Testis (tissue), 3 donors: ENCODE measurements around the gene TNFAIP6. TPM values are rescaled to one million over a fixed set of nuclear protein-coding genes. Genes with fewer than 3 reads are reported as not detected.

Source experiments
- DNase-seq: peaks from one replicate; pipeline ENCODE4 v3.0.0-alpha.2; 2019
- H3K27ac ChIP-seq, 2 donors: fragments of 200-600 bp; sonication (generic); one replicate each; pipeline ENCODE4 v1.5.1; 2019
- H3K27me3 ChIP-seq: fragments of 200-600 bp; sonication (generic); one replicate; pipeline ENCODE4 v1.5.1; 2019
- H3K36me3 ChIP-seq: fragments of 200-600 bp; sonication (generic); one replicate; pipeline ENCODE4 v1.5.1; 2017; ENCODE audit warnings: low read depth; ENCODE audit errors: missing control alignments
- H3K4me1 ChIP-seq: fragments of 200-600 bp; sonication (generic); one replicate; pipeline ENCODE4 v1.5.1; 2019
- H3K4me3 ChIP-seq, 2 donors: fragments of 200-600 bp; sonication (generic); one replicate each; pipeline ENCODE4 v1.5.1; 2017 to 2019
- H3K9me3 ChIP-seq: fragments of 200-600 bp; sonication (generic); one replicate; pipeline ENCODE4 v1.5.1; 2017
- POLR2A ChIP-seq: fragments of 450-650 bp; IDR thresholded peaks from one replicate; pipeline ENCODE4 v1.6.1; 2017; ENCODE audit warnings: antibody characterized with exemption, mild to moderate bottlenecking, moderate library complexity
- WGBS, 2 donors: methylation state at CpG; one replicate each; pipeline ENCODE4 v1.1.5; 2018; 5-methylcytosine and 5-hydroxymethylcytosine counted together
- intact Hi-C: fragments of 100-400 bp; cut with DNase I; formaldehyde crosslinking; loops from one replicate; pipeline ENCODE4 v1.15.1; 2023; ENCODE audit warnings: low total_unique reads
- polyA plus RNA-seq: library from polyadenylated mRNA; stranded (reverse); fragments of 350-450 nt; fragmentation: Illumina TruSeq; extraction: RNeasy Lipid Tissue Mini Kit (QIAGEN cat#74804); gene quantifications from one replicate; pipeline ENCODE4 v1.2.3, GENCODE V29; 2014; ENCODE audit warnings: low read depth, low replicate concordance; ENCODE audit not compliant: insufficient read depth
- total RNA-seq, 2 donors: library from RNA; depleted of rRNA; stranded (reverse); fragments of >200 nt; gene quantifications; one replicate each; pipeline ENCODE4 v1.2.3, GENCODE V29; 2016
- TF ChIP-seq, protein P1 (sequence below), 3 experiments: fragments of 450-650 bp in 2 of 3; fragments of 200-600 bp in 1 of 3; sonication (generic) in 1 of 3; IDR thresholded peaks; one replicate each; pipeline ENCODE4 v1.5.1; 2016 to 2019; ENCODE audit warnings: antibody characterized with exemption in 3 of 3, mild to moderate bottlenecking in 2 of 3, moderate library complexity in 1 of 3

TNFAIP6 gene
- total and polyA plus RNA-seq, 3 donors from 2014 or later: 3.3 to 26.1 (median 9.4) TPM

GRCh38 chr2:151381266-151381665 is 23.9 kb downstream of the TNFAIP6 start:
- Histone ChIP-seq H3K9me3 (no peaks in the 10 kb centered on the region), H3K36me3 (no peaks in the 10 kb centered on the region), H3K4me3 (no peak overlapping the region), H3K27ac (peak overlapping the region; percentile 39 to 42), H3K4me1 (no peaks in the 10 kb centered on the region), H3K27me3 (no peaks in the 10 kb centered on the region)
- WGBS, 2 donors: 72 to 88% methylated on average over 2 of the region's 2 CpGs
- TF ChIP-seq POLR2A: no peak
- TF ChIP-seq, protein P1, sequence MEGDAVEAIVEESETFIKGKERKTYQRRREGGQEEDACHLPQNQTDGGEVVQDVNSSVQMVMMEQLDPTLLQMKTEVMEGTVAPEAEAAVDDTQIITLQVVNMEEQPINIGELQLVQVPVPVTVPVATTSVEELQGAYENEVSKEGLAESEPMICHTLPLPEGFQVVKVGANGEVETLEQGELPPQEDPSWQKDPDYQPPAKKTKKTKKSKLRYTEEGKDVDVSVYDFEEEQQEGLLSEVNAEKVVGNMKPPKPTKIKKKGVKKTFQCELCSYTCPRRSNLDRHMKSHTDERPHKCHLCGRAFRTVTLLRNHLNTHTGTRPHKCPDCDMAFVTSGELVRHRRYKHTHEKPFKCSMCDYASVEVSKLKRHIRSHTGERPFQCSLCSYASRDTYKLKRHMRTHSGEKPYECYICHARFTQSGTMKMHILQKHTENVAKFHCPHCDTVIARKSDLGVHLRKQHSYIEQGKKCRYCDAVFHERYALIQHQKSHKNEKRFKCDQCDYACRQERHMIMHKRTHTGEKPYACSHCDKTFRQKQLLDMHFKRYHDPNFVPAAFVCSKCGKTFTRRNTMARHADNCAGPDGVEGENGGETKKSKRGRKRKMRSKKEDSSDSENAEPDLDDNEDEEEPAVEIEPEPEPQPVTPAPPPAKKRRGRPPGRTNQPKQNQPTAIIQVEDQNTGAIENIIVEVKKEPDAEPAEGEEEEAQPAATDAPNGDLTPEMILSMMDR (IDR thresholded peaks at IDR 0.05): no peak
- intact Hi-C loops: no loop called here
- no peak for DNase-seq

DNA sequence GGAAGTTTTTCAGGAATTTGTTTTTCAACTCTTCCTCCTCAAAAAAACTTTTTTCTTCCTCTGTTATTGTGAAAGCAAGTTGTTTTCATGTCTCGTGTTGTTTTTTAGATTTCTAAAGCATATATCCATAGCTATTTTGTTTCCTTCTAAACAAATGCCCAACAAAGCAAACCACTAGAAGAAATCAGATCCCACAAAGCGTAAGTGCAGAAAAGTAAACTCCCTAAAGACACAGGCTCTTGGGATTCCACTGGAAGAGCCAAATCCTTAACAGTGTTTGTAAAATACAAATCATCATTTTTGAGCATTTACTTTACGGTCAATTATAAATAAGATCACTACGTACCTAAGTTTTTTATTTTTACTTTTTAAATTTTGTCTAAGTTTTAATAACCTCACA is 30.6 kb downstream of the TNFAIP6 start:
- Histone ChIP-seq H3K27ac (no peak overlapping the region), H3K36me3 (no peaks in the 10 kb centered on the region), H3K9me3 (no peaks in the 10 kb centered on the region), H3K4me3 (no peak overlapping the region), H3K27me3 (no peaks in the 10 kb centered on the region), H3K4me1 (no peaks in the 10 kb centered on the region)
- intact Hi-C loops: no loop called here
- TF ChIP-seq, protein P1 (IDR thresholded peaks at IDR 0.05): no peak
- WGBS, 2 donors: 93% methylated on average over 4 of the region's 4 CpGs
- no peak for DNase-seq

- no peak for DNase-seq
- no peak for TF ChIP-seq POLR2A
- TF ChIP-seq, protein P1 (IDR thresholded peaks at IDR 0.05): no peak
- no peaks in the 10 kb centered on the region for H3K36me3 ChIP-seq
- H3K27me3 ChIP-seq: no peaks in the 10 kb centered on the region
- H3K4me3 ChIP-seq: no peak overlapping the region
- H3K9me3 ChIP-seq: no peaks in the 10 kb centered on the region
- 54 to 61% methylated on average over 2 of the region's 2 CpGs for WGBS, 2 donors
- intact Hi-C loops: no loop called here
- H3K27ac ChIP-seq: no peak overlapping the region
- no peaks in the 10 kb centered on the region for H3K4me1 ChIP-seq
These were observed 34.0 kb downstream of the TNFAIP6 start for GRCh38 chr2:151391436-151391835.

GRCh38 chr2:151394509-151394908 is 37.1 kb downstream of the TNFAIP6 start:
- 70 to 91% methylated on average over 4 of the region's 4 CpGs for WGBS, 2 donors
- no peaks in the 10 kb centered on the region for H3K9me3 ChIP-seq
- TF ChIP-seq POLR2A: no peak
- TF ChIP-seq, protein P1 (IDR thresholded peaks at IDR 0.05): no peak
- no peaks in the 10 kb centered on the region for H3K4me1 ChIP-seq
- DNase-seq: no peak
- intact Hi-C loops: no loop called here
- H3K27me3 ChIP-seq: no peaks in the 10 kb centered on the region
- no peak overlapping the region for H3K27ac ChIP-seq
- no peaks in the 10 kb centered on the region for H3K36me3 ChIP-seq
- H3K4me3 ChIP-seq: no peak overlapping the region

- Histone ChIP-seq H3K36me3 (no peaks in the 10 kb centered on the region), H3K4me1 (no peaks in the 10 kb centered on the region), H3K4me3 (no peak overlapping the region), H3K9me3 (no peaks in the 10 kb centered on the region), H3K27ac (no peak overlapping the region), H3K27me3 (no peaks in the 10 kb centered on the region)
- intact Hi-C loops: no loop called here
- no peak for DNase-seq
- 89 to 92% methylated on average over 4 of the region's 4 CpGs for WGBS, 2 donors
- TF ChIP-seq POLR2A: no peak
- TF ChIP-seq, protein P1 (IDR thresholded peaks at IDR 0.05): no peak
These were observed 38.4 kb downstream of the TNFAIP6 start for GRCh38 chr2:151395509-151396374.
